Loucy (cell line): Measurements from ENCODE around the gene ABCB10.
"Not testable (repeated sequence)": the region's sequence is repeated elsewhere in the genome, so short reads cannot be mapped to it uniquely, and the experiment has no call there.

Experiments
- H2AFZ ChIP-seq: fragments of 200-600 bp; sonication (generic); 2 replicates; pipeline ENCODE4 v1.6.0; 2016; ENCODE audit warnings: antibody characterized with exemption, mild to moderate bottlenecking, low read length, moderate library complexity
- H3F3A ChIP-seq: fragments of 200-600 bp; 2 replicates; pipeline ENCODE4 v1.6.0; 2016; ENCODE audit warnings: antibody characterized with exemption, low read depth, mild to moderate bottlenecking
- H3K27me3 ChIP-seq: fragments of 200-600 bp; sonication (generic); 2 replicates; pipeline ENCODE4 v1.6.1; 2014; ENCODE audit warnings: low read length, mild to moderate bottlenecking; ENCODE audit not compliant: insufficient read depth, poor library complexity, severe bottlenecking
- H3K36me3 ChIP-seq: fragments of 200-600 bp; sonication (generic); 2 replicates; pipeline ENCODE4 v1.6.1; 2016; ENCODE audit warnings: low read length; ENCODE audit not compliant: insufficient read depth
- H3K4me1 ChIP-seq: fragments of 200-600 bp; sonication (generic); 2 replicates; pipeline ENCODE4 v1.5.1; 2014; ENCODE audit warnings: low read length, mild to moderate bottlenecking; ENCODE audit not compliant: insufficient read depth, poor library complexity, severe bottlenecking
- H3K4me2 ChIP-seq: fragments of 200-600 bp; sonication (generic); 2 replicates; pipeline ENCODE4 v1.6.0; 2014; ENCODE audit warnings: antibody characterized with exemption, low read length, low read depth, mild to moderate bottlenecking; ENCODE audit not compliant: poor library complexity, severe bottlenecking
- H3K4me3 ChIP-seq: fragments of 200-600 bp; sonication (generic); 2 replicates; pipeline ENCODE4 v1.5.1; 2014; ENCODE audit warnings: low read length, mild to moderate bottlenecking, mixed read lengths; ENCODE audit not compliant: poor library complexity, severe bottlenecking
- H3K79me2 ChIP-seq: fragments of 200-600 bp; sonication (generic); 2 replicates; pipeline ENCODE4 v1.6.1; 2014; ENCODE audit warnings: low read length; ENCODE audit not compliant: insufficient read depth
- H3K9ac ChIP-seq: fragments of 200-600 bp; sonication (generic); 2 replicates; pipeline ENCODE4 v1.6.0; 2014; ENCODE audit warnings: mild to moderate bottlenecking, low read depth, low read length, moderate library complexity; ENCODE audit not compliant: poor library complexity, severe bottlenecking
- H3K9me2 ChIP-seq: fragments of 200-600 bp; sonication (generic); replicated peaks from 2 replicates; pipeline ENCODE4 v1.6.1; 2016; ENCODE audit warnings: low read depth, low read length, mixed read lengths
- H3K9me3 ChIP-seq: fragments of 200-600 bp; sonication (generic); 2 replicates; pipeline ENCODE4 v1.6.1; 2014; ENCODE audit warnings: mild to moderate bottlenecking, antibody characterized with exemption, low read length, low read depth; ENCODE audit not compliant: insufficient read depth
- H4K20me1 ChIP-seq: fragments of 200-600 bp; sonication (generic); 2 replicates; pipeline ENCODE4 v1.6.0; 2014; ENCODE audit warnings: antibody characterized with exemption, low read length, mild to moderate bottlenecking; ENCODE audit not compliant: insufficient read depth, poor library complexity, severe bottlenecking
- EZH2phosphoT487 ChIP-seq: fragments of 200-600 bp; IDR thresholded peaks from 2 replicates; pipeline ENCODE4 v1.6.1; 2018; ENCODE audit warnings: antibody characterized with exemption, mild to moderate bottlenecking, moderate library complexity, borderline replicate concordance
- TF ChIP-seq, protein P1 (sequence below): fragments of 200-600 bp; sonication (generic); conservative IDR thresholded peaks from 2 replicates; pipeline ENCODE4 v1.5.1; 2014; ENCODE audit warnings: mild to moderate bottlenecking, antibody characterized with exemption, low read length

ABCB10 gene

DNA sequence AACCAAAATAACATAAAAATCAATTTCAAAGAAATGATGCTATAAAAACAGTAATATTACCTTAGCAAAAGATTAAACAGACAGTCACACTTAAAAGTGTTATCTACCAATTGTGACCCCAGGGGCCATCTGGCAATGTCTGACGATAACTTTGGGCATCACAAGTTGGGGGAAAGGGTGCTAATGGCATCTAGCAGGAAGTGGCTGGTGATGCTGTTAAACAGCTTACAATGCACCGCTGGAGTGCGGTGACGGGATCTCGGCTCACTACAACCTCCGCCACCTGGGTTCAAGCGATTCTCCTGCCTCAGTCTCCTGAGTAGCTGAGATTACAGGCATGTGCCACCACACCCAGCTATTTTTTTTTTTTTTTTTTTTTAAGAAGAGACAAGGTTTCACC is 78.0 kb downstream of the ABCB10 start:
- Histone ChIP-seq H3K27me3 (no peaks in the 10 kb centered on the region), H3K4me3 (no peak overlapping the region), H3K36me3 (peaks cover 71% of the 10 kb centered on the region; the same call in 1 of the 2 replicates), H3K9me2 (no peaks in the 10 kb centered on the region), H2AFZ (no peak overlapping the region), H3K79me2 (no peaks in the 10 kb centered on the region), H3K4me2 (no peak overlapping the region), H3K9ac (no peak overlapping the region), H3K4me1 (no peaks in the 10 kb centered on the region), H3F3A (no peaks in the 10 kb centered on the region), H3K9me3 (no peaks in the 10 kb centered on the region), H4K20me1 (no peaks in the 10 kb centered on the region)
- no peak for TF ChIP-seq EZH2phosphoT487
- TF ChIP-seq, protein P1, sequence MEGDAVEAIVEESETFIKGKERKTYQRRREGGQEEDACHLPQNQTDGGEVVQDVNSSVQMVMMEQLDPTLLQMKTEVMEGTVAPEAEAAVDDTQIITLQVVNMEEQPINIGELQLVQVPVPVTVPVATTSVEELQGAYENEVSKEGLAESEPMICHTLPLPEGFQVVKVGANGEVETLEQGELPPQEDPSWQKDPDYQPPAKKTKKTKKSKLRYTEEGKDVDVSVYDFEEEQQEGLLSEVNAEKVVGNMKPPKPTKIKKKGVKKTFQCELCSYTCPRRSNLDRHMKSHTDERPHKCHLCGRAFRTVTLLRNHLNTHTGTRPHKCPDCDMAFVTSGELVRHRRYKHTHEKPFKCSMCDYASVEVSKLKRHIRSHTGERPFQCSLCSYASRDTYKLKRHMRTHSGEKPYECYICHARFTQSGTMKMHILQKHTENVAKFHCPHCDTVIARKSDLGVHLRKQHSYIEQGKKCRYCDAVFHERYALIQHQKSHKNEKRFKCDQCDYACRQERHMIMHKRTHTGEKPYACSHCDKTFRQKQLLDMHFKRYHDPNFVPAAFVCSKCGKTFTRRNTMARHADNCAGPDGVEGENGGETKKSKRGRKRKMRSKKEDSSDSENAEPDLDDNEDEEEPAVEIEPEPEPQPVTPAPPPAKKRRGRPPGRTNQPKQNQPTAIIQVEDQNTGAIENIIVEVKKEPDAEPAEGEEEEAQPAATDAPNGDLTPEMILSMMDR = no peak

GRCh38 chr1:229479660-229480399 is 78.7 kb downstream of the ABCB10 start:
- no peak overlapping the region for H3K4me2 ChIP-seq
- no peaks in the 10 kb centered on the region for H4K20me1 ChIP-seq
- H3F3A ChIP-seq = no peaks in the 10 kb centered on the region
- H3K4me3 ChIP-seq = no peak overlapping the region
- H3K9ac ChIP-seq = no peak overlapping the region
- H3K27me3 ChIP-seq = no peaks in the 10 kb centered on the region
- H3K9me2 ChIP-seq = no peaks in the 10 kb centered on the region
- H3K4me1 ChIP-seq = no peaks in the 10 kb centered on the region
- no peaks in the 10 kb centered on the region for H3K79me2 ChIP-seq
- H2AFZ ChIP-seq = no peak overlapping the region
- no peaks in the 10 kb centered on the region for H3K9me3 ChIP-seq
- H3K36me3 ChIP-seq = peaks cover 69% of the 10 kb centered on the region; the same call in 1 of the 2 replicates
- TF ChIP-seq EZH2phosphoT487 = no peak
- TF ChIP-seq, protein P1 = no peak

DNA sequence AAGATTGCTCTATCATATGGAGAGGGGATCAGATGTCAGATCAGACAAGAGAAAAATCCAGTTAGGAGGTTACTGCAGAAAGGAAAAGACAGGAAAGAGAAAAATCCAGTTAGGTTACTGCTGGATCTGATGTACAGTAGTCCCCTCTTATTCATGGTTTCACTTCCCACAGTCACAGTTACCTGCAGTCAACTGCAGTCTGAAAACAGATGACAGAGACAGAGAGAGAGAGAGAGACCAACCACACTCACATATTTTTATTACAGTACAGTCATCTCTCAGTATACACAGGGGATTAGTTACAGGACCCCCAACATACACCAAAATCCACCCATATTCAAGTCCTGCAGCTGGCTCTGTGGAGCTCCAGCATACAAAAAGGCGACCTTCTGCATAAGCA is 79.7 kb downstream of the ABCB10 start:
- H2AFZ ChIP-seq = no peak overlapping the region
- no peaks in the 10 kb centered on the region for H4K20me1 ChIP-seq
- H3K36me3 ChIP-seq = peaks cover 72% of the 10 kb centered on the region; the same call in 1 of the 2 replicates
- H3K79me2 ChIP-seq = no peaks in the 10 kb centered on the region
- no peaks in the 10 kb centered on the region for H3F3A ChIP-seq
- no peak overlapping the region for H3K4me2 ChIP-seq
- H3K4me3 ChIP-seq = no peak overlapping the region
- H3K9me3 ChIP-seq = no peaks in the 10 kb centered on the region
- H3K9ac ChIP-seq = no peak overlapping the region
- H3K27me3 ChIP-seq = no peaks in the 10 kb centered on the region
- no peaks in the 10 kb centered on the region for H3K4me1 ChIP-seq
- TF ChIP-seq, protein P1 = no peak
- no peak for TF ChIP-seq EZH2phosphoT487
- H3K9me2 ChIP-seq = no peaks in the 10 kb centered on the region

DNA sequence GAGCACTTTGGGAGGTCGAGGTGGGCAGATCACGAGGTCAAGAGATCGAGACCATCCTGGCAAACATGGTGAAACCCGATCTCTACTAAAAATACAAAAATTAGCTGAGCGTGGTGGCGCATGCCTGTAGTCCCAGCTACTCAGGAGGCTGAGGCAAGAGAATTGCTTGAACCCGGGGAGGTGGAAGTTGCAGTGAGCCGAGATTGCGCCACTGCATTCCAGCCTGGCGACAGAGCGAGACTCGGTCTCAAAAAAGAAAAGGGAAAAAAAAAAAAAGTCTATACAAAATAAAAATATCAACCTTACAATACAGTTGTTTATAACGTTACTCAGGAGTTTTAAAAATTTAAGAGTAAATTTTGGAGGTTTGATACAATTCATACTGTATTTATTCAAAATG is 82.6 kb downstream of the ABCB10 start:
- peaks cover 63% of the 10 kb centered on the region; the same call in 1 of the 2 replicates for H3K36me3 ChIP-seq
- not testable (repeated sequence) for H3F3A ChIP-seq, H3K27me3 ChIP-seq, H2AFZ ChIP-seq, H3K9me3 ChIP-seq, H3K4me3 ChIP-seq, H3K9ac ChIP-seq, H3K4me2 ChIP-seq, H3K4me1 ChIP-seq, H4K20me1 ChIP-seq, H3K79me2 ChIP-seq, H3K9me2 ChIP-seq
